HG03045 (cell line): ENCODE measurements around the gene KRTAP15-1.

Source experiments
- ATAC-seq: cut with Tn5 transposase; IDR thresholded peaks from one replicate; pipeline ENCODE4 v1.9.1; 2021; ENCODE audit warnings: mild to moderate bottlenecking, moderate library complexity; ENCODE audit not compliant: unreplicated experiment

The KRTAP15-1 gene

GRCh38 chr21:30439975-30440374 is at the start of gene KRTAP15-1:
TSS of gene KRTAP15-1 (plus strand) at chr21:30440275. CDS start at chr21:30440328, 53 bp downstream.
- ATAC-seq, result no peak

GRCh38 chr21:30391492-30392025 is 48.5 kb upstream of the KRTAP15-1 start:
- no peak for ATAC-seq

- ATAC-seq, result no peak
Measured at GRCh38 chr21:30395731-30396130, 44.3 kb upstream of the KRTAP15-1 start, which contains the start of gene KRTAP13-1. TSS of gene KRTAP13-1 (plus strand) at chr21:30396031. CDS start at chr21:30396087, 56 bp downstream.

GRCh38 chr21:30408782-30409494 is 31.1 kb upstream of the KRTAP15-1 start:
- no peak for ATAC-seq

GRCh38 chr21:30415993-30416392 is 24.1 kb upstream of the KRTAP15-1 start:
- no peak for ATAC-seq

GRCh38 chr21:30425826-30426225 is 14.2 kb upstream of the KRTAP15-1 start, which contains the start of gene KRTAP13-3:
TSS of gene KRTAP13-3 (minus strand) at chr21:30425926. CDS start at chr21:30425912, 14 bp downstream.
- ATAC-seq, result no peak

- ATAC-seq, result no peak
Measured at GRCh38 chr21:30426731-30427130, 13.3 kb upstream of the KRTAP15-1 start.

GRCh38 chr21:30430170-30430655 is 9.9 kb upstream of the KRTAP15-1 start, which contains the start of gene KRTAP13-4:
TSS of gene KRTAP13-4 (plus strand) at chr21:30430220. CDS start at chr21:30430276, 56 bp downstream.
- ATAC-seq, result no peak

- ATAC-seq, result peak; percentile 67
Measured at GRCh38 chr21:30434033-30434631, 5.9 kb upstream of the KRTAP15-1 start.

GRCh38 chr21:30437010-30437565 is 3.0 kb upstream of the KRTAP15-1 start:
- ATAC-seq, result no peak

- ATAC-seq, result no peak
Measured at GRCh38 chr21:30443226-30443625, 3.2 kb downstream of the KRTAP15-1 start.

- no peak for ATAC-seq
Measured at GRCh38 chr21:30444204-30444603, 4.1 kb downstream of the KRTAP15-1 start.

- no peak for ATAC-seq
Measured at GRCh38 chr21:30447056-30447455, 7.0 kb downstream of the KRTAP15-1 start.

GRCh38 chr21:30448514-30448913 is 8.4 kb downstream of the KRTAP15-1 start:
- no peak for ATAC-seq

GRCh38 chr21:30463713-30464112 is 23.6 kb downstream of the KRTAP15-1 start:
- no peak for ATAC-seq

- ATAC-seq, result no peak
Measured at GRCh38 chr21:30468900-30469714, 29.0 kb downstream of the KRTAP15-1 start.

- ATAC-seq, result no peak
Measured at GRCh38 chr21:30478004-30478403, 37.9 kb downstream of the KRTAP15-1 start.

GRCh38 chr21:30479259-30479658 is 39.2 kb downstream of the KRTAP15-1 start:
- no peak for ATAC-seq

- no peak for ATAC-seq
Measured at GRCh38 chr21:30480145-30480544, 40.1 kb downstream of the KRTAP15-1 start, which contains the start of gene KRTAP19-1. TSS of gene KRTAP19-1 (minus strand) at chr21:30480367. CDS start at chr21:30480317, 50 bp downstream.

GRCh38 chr21:30482130-30482529 is 42.1 kb downstream of the KRTAP15-1 start:
- no peak for ATAC-seq
